ENCODE results near the gene HTR3D. TPM values are rescaled to one million over a fixed set of nuclear protein-coding genes. Genes with fewer than 3 reads are reported as not detected.

The HTR3D gene
- total and polyA plus RNA-seq, 2 of the 13 experiments (the other 11 are each of a cell fraction or from before 2014, with no cell fraction given), result not detected

DNA sequence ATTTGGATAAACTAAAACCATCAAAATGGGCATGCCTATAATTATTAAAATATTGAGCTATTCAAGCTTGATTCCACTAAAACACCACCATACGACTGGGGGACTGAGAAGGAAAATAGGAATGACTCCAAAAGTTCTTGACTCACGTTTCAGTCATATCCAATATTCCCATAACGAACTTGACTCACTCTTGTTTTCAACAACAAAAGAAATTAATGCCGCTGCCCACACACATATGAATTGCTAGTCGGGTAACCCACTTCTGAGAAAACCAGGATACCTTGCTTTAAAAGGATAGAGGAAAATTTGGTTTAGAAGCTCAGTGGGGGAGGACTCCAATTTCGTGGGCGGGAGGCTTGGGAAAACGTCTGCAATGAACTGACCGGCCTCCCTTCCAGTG lies 26.5 kb downstream of the HTR3D start:
- Histone ChIP-seq H3K79me2 (ENCODE audit: insufficient read depth, low read length) (no peaks in the 10 kb centered on the region), H3K4me2 (ENCODE audit: low read depth, low read length) (no peak overlapping the region), H3K4me3 (replicated peaks in 1 of 3; ENCODE audit: insufficient read depth in 1 of 3, low read depth in 2 of 3, low read length in 3 of 3) (no peak overlapping the region), H3K36me3 (replicated peaks in 1 of 2; ENCODE audit: control insufficient read depth in 1 of 2, insufficient read depth in 2 of 2, low read length in 2 of 2) (no peaks in the 10 kb centered on the region), H4K20me1 (ENCODE audit: insufficient read depth, low read length) (no peaks in the 10 kb centered on the region), H3K9ac (ENCODE audit: insufficient read depth, low read depth, low read length) (no peak overlapping the region), H3K27ac (ENCODE audit: extremely low read length, insufficient read depth, low read length) (no peak overlapping the region), H3K9me3 (ENCODE audit: low read length) (no peaks in the 10 kb centered on the region), H2AFZ (ENCODE audit: low read length) (no peak overlapping the region), H3K4me1 (ENCODE audit: insufficient read depth, low read length) (no peaks in the 10 kb centered on the region), H3K27me3 (ENCODE audit: control insufficient read depth in 1 of 2, insufficient read depth in 2 of 2, low read length in 2 of 2) (peaks cover 0 to 16% of the 10 kb centered on the region in 2 experiments; a peak in 3 of 5 replicates)
- TF ChIP-seq ZNF567 (CRISPR knock-in tag; IDR thresholded peaks at IDR 0.05; ENCODE audit: borderline replicate concordance) (no peak), ARNT2 (CRISPR knock-in tag; IDR thresholded peaks at IDR 0.05; ENCODE audit: low read depth) (no peak), ATAD3A (CRISPR knock-in tag; IDR thresholded peaks at IDR 0.05) (no peak), ZEB1 (IDR thresholded peaks at IDR 0.05; ENCODE audit: insufficient replicate concordance, low read depth) (no peak), MED13 (CRISPR knock-in tag; IDR thresholded peaks at IDR 0.05) (no peak), ZNF737 (CRISPR knock-in tag; IDR thresholded peaks at IDR 0.05; ENCODE audit: borderline replicate concordance) (no peak), ZNF484 (CRISPR knock-in tag; IDR thresholded peaks at IDR 0.05; ENCODE audit: borderline replicate concordance, low read depth) (no peak), CBX2 (IDR thresholded peaks at IDR 0.05; ENCODE audit: low read depth, low read length) (no peak), CBX2 (CRISPR knock-in tag; IDR thresholded peaks at IDR 0.05; ENCODE audit: low read depth) (no peak), CEBPB (IDR thresholded peaks at IDR 0.05; ENCODE audit: borderline replicate concordance, low read depth, low read length) (no peak)
- TF ChIP-seq, protein P1, sequence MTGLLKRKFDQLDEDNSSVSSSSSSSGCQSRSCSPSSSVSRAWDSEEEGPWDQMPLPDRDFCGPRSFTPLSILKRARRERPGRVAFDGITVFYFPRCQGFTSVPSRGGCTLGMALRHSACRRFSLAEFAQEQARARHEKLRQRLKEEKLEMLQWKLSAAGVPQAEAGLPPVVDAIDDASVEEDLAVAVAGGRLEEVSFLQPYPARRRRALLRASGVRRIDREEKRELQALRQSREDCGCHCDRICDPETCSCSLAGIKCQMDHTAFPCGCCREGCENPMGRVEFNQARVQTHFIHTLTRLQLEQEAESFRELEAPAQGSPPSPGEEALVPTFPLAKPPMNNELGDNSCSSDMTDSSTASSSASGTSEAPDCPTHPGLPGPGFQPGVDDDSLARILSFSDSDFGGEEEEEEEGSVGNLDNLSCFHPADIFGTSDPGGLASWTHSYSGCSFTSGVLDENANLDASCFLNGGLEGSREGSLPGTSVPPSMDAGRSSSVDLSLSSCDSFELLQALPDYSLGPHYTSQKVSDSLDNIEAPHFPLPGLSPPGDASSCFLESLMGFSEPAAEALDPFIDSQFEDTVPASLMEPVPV (CRISPR knock-in tag; IDR thresholded peaks at IDR 0.05), result no peak
- TF ChIP-seq, protein P2, sequence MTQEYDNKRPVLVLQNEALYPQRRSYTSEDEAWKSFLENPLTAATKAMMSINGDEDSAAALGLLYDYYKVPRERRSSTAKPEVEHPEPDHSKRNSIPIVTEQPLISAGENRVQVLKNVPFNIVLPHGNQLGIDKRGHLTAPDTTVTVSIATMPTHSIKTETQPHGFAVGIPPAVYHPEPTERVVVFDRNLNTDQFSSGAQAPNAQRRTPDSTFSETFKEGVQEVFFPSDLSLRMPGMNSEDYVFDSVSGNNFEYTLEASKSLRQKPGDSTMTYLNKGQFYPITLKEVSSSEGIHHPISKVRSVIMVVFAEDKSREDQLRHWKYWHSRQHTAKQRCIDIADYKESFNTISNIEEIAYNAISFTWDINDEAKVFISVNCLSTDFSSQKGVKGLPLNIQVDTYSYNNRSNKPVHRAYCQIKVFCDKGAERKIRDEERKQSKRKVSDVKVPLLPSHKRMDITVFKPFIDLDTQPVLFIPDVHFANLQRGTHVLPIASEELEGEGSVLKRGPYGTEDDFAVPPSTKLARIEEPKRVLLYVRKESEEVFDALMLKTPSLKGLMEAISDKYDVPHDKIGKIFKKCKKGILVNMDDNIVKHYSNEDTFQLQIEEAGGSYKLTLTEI (CRISPR knock-in tag; conservative IDR thresholded peaks at IDR 0.05), result no peak
- TF ChIP-seq, protein P3, sequence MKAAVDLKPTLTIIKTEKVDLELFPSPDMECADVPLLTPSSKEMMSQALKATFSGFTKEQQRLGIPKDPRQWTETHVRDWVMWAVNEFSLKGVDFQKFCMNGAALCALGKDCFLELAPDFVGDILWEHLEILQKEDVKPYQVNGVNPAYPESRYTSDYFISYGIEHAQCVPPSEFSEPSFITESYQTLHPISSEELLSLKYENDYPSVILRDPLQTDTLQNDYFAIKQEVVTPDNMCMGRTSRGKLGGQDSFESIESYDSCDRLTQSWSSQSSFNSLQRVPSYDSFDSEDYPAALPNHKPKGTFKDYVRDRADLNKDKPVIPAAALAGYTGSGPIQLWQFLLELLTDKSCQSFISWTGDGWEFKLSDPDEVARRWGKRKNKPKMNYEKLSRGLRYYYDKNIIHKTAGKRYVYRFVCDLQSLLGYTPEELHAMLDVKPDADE (CRISPR knock-in tag; IDR thresholded peaks at IDR 0.05), result no peak
- TF ChIP-seq, protein P4, sequence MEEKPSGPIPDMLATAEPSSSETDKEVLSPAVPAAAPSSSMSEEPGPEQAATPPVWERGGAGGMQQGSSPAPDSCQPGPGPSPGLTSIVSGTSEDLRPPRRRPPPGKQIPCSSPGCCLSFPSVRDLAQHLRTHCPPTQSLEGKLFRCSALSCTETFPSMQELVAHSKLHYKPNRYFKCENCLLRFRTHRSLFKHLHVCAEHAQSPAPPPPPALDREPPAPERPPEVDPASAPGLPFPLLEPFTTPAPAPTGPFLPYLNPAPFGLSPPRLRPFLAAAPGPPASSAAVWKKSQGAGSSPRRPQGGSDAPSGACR (CRISPR knock-in tag; IDR thresholded peaks at IDR 0.05), result no peak
- TF ChIP-seq, protein P5, sequence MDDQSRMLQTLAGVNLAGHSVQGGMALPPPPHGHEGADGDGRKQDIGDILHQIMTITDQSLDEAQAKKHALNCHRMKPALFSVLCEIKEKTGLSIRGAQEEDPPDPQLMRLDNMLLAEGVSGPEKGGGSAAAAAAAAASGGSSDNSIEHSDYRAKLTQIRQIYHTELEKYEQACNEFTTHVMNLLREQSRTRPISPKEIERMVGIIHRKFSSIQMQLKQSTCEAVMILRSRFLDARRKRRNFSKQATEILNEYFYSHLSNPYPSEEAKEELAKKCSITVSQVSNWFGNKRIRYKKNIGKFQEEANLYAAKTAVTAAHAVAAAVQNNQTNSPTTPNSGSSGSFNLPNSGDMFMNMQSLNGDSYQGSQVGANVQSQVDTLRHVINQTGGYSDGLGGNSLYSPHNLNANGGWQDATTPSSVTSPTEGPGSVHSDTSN (CRISPR knock-in tag; IDR thresholded peaks at IDR 0.05; ENCODE audit: borderline replicate concordance), result no peak
- no peak for ATAC-seq
- BruUV-seq (replicated peaks), result no TSS peak
- in situ Hi-C loops (cut with HindIII; ENCODE audit: extremely low pct_ligation_motif_present, low pct_unique_long_range_greater_than_20kb) (no loop called here), intact Hi-C loops (cut with micrococcal nuclease; ENCODE audit: unreplicated experiment) (no loop called here)
- CTCF ChIA-PET (ENCODE audit: low intra/inter-chr PET ratio, low total read pairs), result no interaction called here
- WGBS (ENCODE audit: low lambda C conversion rate), result 22% methylated on average over 9 of the region's 9 CpGs
- POLR2A ChIA-PET, result no interaction called here
- no peak for DNase-seq (ENCODE audit: low spot score)
- FAIRE-seq, result no peak

Data from HepG2 (cell line).